Measurements from ENCODE around the gene SPATS2.

The SPATS2 gene

GRCh38 chr12:49566361-49566760, 199.1 kb downstream of the SPATS2 start:
- no peak for TF ChIP-seq CTCF (IDR thresholded peaks at IDR 0.05; ENCODE audit: insufficient read depth, low read length, poor library complexity, severe bottlenecking)
- Histone ChIP-seq H3K27me3 (replicated peaks; ENCODE audit: control insufficient read depth, insufficient read depth, low read length) (no peaks in the 10 kb centered on the region), H3K4me3 (replicated peaks; ENCODE audit: low read depth, low read length) (no peak overlapping the region), H3K36me3 (ENCODE audit: control insufficient read depth, insufficient read depth, low read length) (peaks cover 25% of the 10 kb centered on the region)
- DNase-seq (ENCODE audit: extremely low read depth, insufficient read length): no peak

GRCh38 chr12:49567302-49567610, 200.0 kb downstream of the SPATS2 start:
- H3K4me3 ChIP-seq (replicated peaks; ENCODE audit: low read depth, low read length): peak overlapping the region; percentile 95
- DNase-seq (ENCODE audit: extremely low read depth, insufficient read length): no peak
- H3K27me3 ChIP-seq (replicated peaks; ENCODE audit: control insufficient read depth, insufficient read depth, low read length): no peaks in the 10 kb centered on the region
- no peak for TF ChIP-seq CTCF (IDR thresholded peaks at IDR 0.05; ENCODE audit: insufficient read depth, low read length, poor library complexity, severe bottlenecking)
- peaks cover 24% of the 10 kb centered on the region for H3K36me3 ChIP-seq (ENCODE audit: control insufficient read depth, insufficient read depth, low read length)

GRCh38 chr12:49567611-49568441, 200.6 kb downstream of the SPATS2 start, which contains the start of gene MCRS1:
Gene MCRS1, minus strand, starts transcription at chr12:49568142. Its CDS starts 1,411 bp downstream, at chr12:49566731.
- DNase-seq (ENCODE audit: extremely low read depth, insufficient read length): peak; percentile 88
- Histone ChIP-seq H3K36me3 (ENCODE audit: control insufficient read depth, insufficient read depth, low read length) (peaks cover 20% of the 10 kb centered on the region), H3K4me3 (replicated peaks; ENCODE audit: low read depth, low read length) (peak within 1 kb of the TSS; percentile 95), H3K27me3 (replicated peaks; ENCODE audit: control insufficient read depth, insufficient read depth, low read length) (no peaks in the 10 kb centered on the region)
- TF ChIP-seq CTCF (IDR thresholded peaks at IDR 0.05; ENCODE audit: insufficient read depth, low read length, poor library complexity, severe bottlenecking): no peak

GRCh38 chr12:49568442-49569162, 201.3 kb downstream of the SPATS2 start:
- TF ChIP-seq CTCF (IDR thresholded peaks at IDR 0.05; ENCODE audit: insufficient read depth, low read length, poor library complexity, severe bottlenecking): no peak
- Histone ChIP-seq H3K36me3 (ENCODE audit: control insufficient read depth, insufficient read depth, low read length) (peaks cover 13% of the 10 kb centered on the region), H3K27me3 (replicated peaks; ENCODE audit: control insufficient read depth, insufficient read depth, low read length) (no peaks in the 10 kb centered on the region), H3K4me3 (replicated peaks; ENCODE audit: low read depth, low read length) (peak overlapping the region; percentile 95)
- peak; percentile 39 for DNase-seq (ENCODE audit: extremely low read depth, insufficient read length)
